HG03025 (cell line): ENCODE data around the gene GJB2.
"Not testable (repeated sequence)": the region's sequence is repeated elsewhere in the genome, so short reads cannot be mapped to it uniquely, and the experiment has no call there.

ENCODE experiments used
- ATAC-seq: cut with Tn5 transposase; IDR thresholded peaks from one replicate; pipeline ENCODE4 v1.9.1; 2021; ENCODE audit warnings: mild to moderate bottlenecking, moderate library complexity; ENCODE audit not compliant: unreplicated experiment, low FRiP score

The GJB2 gene

GRCh38 chr13:20171364-20171763 is 21.4 kb downstream of the GJB2 start:
- no peak for ATAC-seq

GRCh38 chr13:20170921-20171320 is 21.8 kb downstream of the GJB2 start:
- no peak for ATAC-seq

- no peak for ATAC-seq
Observed at GRCh38 chr13:20168396-20168795, 24.3 kb downstream of the GJB2 start.

- ATAC-seq, result no peak
Observed at GRCh38 chr13:20165417-20166257, 27.1 kb downstream of the GJB2 start.

- ATAC-seq, result no peak
Observed at GRCh38 chr13:20161951-20162300, 30.8 kb downstream of the GJB2 start.

- peak; percentile 37 for ATAC-seq
Observed at GRCh38 chr13:20161275-20161950, 31.3 kb downstream of the GJB2 start.

GRCh38 chr13:20160306-20161274 is 32.1 kb downstream of the GJB2 start, which contains the start of gene GJA3:
TSS of gene GJA3 (minus strand) at chr13:20161052. CDS start at chr13:20143288, 17,764 bp downstream.
- ATAC-seq, result peak; percentile 52

GRCh38 chr13:20159646-20160305 is 33.0 kb downstream of the GJB2 start:
- no peak for ATAC-seq

GRCh38 chr13:20157151-20157796 is 35.5 kb downstream of the GJB2 start:
- ATAC-seq, result no peak

- no peak for ATAC-seq
Observed at GRCh38 chr13:20156702-20157101, 36.0 kb downstream of the GJB2 start.

GRCh38 chr13:20153290-20153689 is 39.4 kb downstream of the GJB2 start:
- ATAC-seq, result not testable (repeated sequence)

GRCh38 chr13:20151612-20152011 is 41.1 kb downstream of the GJB2 start:
- ATAC-seq, result no peak

- ATAC-seq, result no peak
Observed at GRCh38 chr13:20151016-20151415, 41.7 kb downstream of the GJB2 start.

GRCh38 chr13:20150561-20150960 is 42.2 kb downstream of the GJB2 start:
- no peak for ATAC-seq

GRCh38 chr13:20149762-20150161 is 43.0 kb downstream of the GJB2 start:
- ATAC-seq, result no peak

- ATAC-seq, result no peak
Observed at GRCh38 chr13:20148501-20149183, 44.1 kb downstream of the GJB2 start.

- ATAC-seq, result no peak
Observed at GRCh38 chr13:20146381-20146780, 46.4 kb downstream of the GJB2 start.

- ATAC-seq, result no peak
Observed at GRCh38 chr13:20145521-20145920, 47.2 kb downstream of the GJB2 start.
